H1 (cell line): Measurements from ENCODE around the gene DENND10.
"Not testable (repeated sequence)": the region's sequence is repeated elsewhere in the genome, so short reads cannot be mapped to it uniquely, and the experiment has no call there.

Source experiments
- NRF1 ChIP-seq: IDR thresholded peaks from 2 replicates; pipeline ENCODE4 v1.6.1; 2011; ENCODE audit warnings: mild to moderate bottlenecking, low read depth, low read length, improper control_type of control experiment
- POLR2A ChIP-seq, 2 experiments: IDR thresholded peaks; 1 replicate in 1 of 2; 2 replicates in 1 of 2; pipeline ENCODE4 v1.6.1; 2011; ENCODE audit warnings: low read depth in 2 of 2, low read length in 2 of 2, mild to moderate bottlenecking in 2 of 2; ENCODE audit errors: control extremely low read depth in 1 of 2
- SIN3A ChIP-seq, 2 experiments: IDR thresholded peaks in 1 of 2; conservative IDR thresholded peaks in 1 of 2; 2 replicates each; pipeline ENCODE4 v1.6.1; 2011 to 2012; ENCODE audit warnings: low read length in 2 of 2, improper control_type of control experiment in 1 of 2, low read depth in 1 of 2, mild to moderate bottlenecking in 1 of 2
- SP4 ChIP-seq: IDR thresholded peaks from 2 replicates; pipeline ENCODE4 v1.6.1; 2012; ENCODE audit warnings: low read length, inconsistent platforms
- TF ChIP-seq, protein P1 (sequence below), 3 experiments: IDR thresholded peaks; 1 replicate in 2 of 3; 2 replicates in 1 of 3; pipeline versions ENCODE4 v1.5.1 to v1.6.1; 2011; ENCODE audit warnings: low read length in 3 of 3, mild to moderate bottlenecking in 3 of 3, inconsistent platforms in 2 of 3, low read depth in 1 of 3, moderate library complexity in 1 of 3; ENCODE audit not compliant: insufficient read depth in 1 of 3; ENCODE audit errors: control extremely low read depth in 1 of 3
- TF ChIP-seq, protein P2 (sequence below): IDR thresholded peaks from 2 replicates; pipeline ENCODE4 v1.6.1; 2012; ENCODE audit warnings: inconsistent platforms

DNA sequence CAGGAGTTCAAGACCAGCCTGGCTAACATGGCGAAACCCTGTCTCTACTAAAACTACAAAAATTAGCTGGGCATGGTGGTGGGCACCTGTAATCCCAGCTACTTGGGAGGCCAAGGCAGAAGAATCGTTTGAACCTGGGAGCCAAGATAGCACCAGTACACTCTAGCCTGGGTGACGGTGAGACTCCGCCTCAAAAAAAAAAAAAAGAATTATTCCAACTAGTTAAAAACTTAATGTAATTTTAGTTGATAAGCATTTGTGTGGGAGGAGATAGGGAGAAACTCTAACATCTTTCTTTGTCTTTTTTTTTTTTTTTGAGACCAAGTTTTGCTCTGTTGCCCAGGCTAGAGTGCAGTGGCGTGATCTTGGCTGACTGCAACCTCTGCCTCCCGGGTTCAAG is 3.2 kb downstream of the DENND10 start:
- TF ChIP-seq SIN3A (conservative IDR thresholded peaks at IDR 0.05 in 1 of 2, IDR thresholded peaks at IDR 0.05 in 1 of 2; ENCODE audit: low read depth in 1 of 2, low read length in 2 of 2); POLR2A (IDR thresholded peaks at IDR 0.05; ENCODE audit: control extremely low read depth in 1 of 2, low read depth in 2 of 2, low read length in 2 of 2); NRF1; SP4: not testable (repeated sequence)
- TF ChIP-seq, protein P1, sequence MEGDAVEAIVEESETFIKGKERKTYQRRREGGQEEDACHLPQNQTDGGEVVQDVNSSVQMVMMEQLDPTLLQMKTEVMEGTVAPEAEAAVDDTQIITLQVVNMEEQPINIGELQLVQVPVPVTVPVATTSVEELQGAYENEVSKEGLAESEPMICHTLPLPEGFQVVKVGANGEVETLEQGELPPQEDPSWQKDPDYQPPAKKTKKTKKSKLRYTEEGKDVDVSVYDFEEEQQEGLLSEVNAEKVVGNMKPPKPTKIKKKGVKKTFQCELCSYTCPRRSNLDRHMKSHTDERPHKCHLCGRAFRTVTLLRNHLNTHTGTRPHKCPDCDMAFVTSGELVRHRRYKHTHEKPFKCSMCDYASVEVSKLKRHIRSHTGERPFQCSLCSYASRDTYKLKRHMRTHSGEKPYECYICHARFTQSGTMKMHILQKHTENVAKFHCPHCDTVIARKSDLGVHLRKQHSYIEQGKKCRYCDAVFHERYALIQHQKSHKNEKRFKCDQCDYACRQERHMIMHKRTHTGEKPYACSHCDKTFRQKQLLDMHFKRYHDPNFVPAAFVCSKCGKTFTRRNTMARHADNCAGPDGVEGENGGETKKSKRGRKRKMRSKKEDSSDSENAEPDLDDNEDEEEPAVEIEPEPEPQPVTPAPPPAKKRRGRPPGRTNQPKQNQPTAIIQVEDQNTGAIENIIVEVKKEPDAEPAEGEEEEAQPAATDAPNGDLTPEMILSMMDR (IDR thresholded peaks at IDR 0.05; ENCODE audit: control extremely low read depth in 1 of 3, insufficient read depth in 1 of 3, low read depth in 1 of 3, low read length in 3 of 3) = not testable (repeated sequence)
- TF ChIP-seq, protein P2, sequence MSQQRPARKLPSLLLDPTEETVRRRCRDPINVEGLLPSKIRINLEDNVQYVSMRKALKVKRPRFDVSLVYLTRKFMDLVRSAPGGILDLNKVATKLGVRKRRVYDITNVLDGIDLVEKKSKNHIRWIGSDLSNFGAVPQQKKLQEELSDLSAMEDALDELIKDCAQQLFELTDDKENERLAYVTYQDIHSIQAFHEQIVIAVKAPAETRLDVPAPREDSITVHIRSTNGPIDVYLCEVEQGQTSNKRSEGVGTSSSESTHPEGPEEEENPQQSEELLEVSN = not testable (repeated sequence)
